Hepatocyte (in vitro differentiated cells): ENCODE data around the gene PPP6R2. TPM values are rescaled to one million over a fixed set of nuclear protein-coding genes. Genes with fewer than 3 reads are reported as not detected.

Experiments
- DNase-seq: peaks from one replicate; pipeline ENCODE4 v3.0.0-alpha.2; 2016; ENCODE audit warnings: low spot score
- H2AFZ ChIP-seq: fragments of 200-600 bp; sonication (generic); 2 replicates; pipeline ENCODE4 v1.6.0; 2016; ENCODE audit warnings: antibody characterized with exemption, mild to moderate bottlenecking
- H3K27ac ChIP-seq: fragments of 200-600 bp; sonication (generic); 2 replicates; pipeline ENCODE4 v1.5.1; 2016; ENCODE audit warnings: mild to moderate bottlenecking
- H3K27me3 ChIP-seq: fragments of 200-600 bp; sonication (generic); 2 replicates; pipeline ENCODE4 v1.6.1; 2016
- H3K36me3 ChIP-seq: fragments of 200-600 bp; sonication (generic); replicated peaks from 2 replicates; pipeline ENCODE4 v1.5.1; 2016; ENCODE audit warnings: low read depth; ENCODE audit not compliant: insufficient read depth
- H3K4me1 ChIP-seq: fragments of 200-600 bp; sonication (generic); 2 replicates; pipeline ENCODE4 v1.5.1; 2016; ENCODE audit warnings: mild to moderate bottlenecking, moderate library complexity; ENCODE audit not compliant: insufficient read depth
- H3K4me2 ChIP-seq: fragments of 200-600 bp; sonication (generic); 2 replicates; pipeline ENCODE4 v1.6.0; 2016
- H3K4me3 ChIP-seq: fragments of 200-600 bp; sonication (generic); 2 replicates; pipeline ENCODE4 v1.5.1; 2016; ENCODE audit warnings: mild to moderate bottlenecking
- H3K79me2 ChIP-seq: fragments of 200-600 bp; sonication (generic); 2 replicates; pipeline ENCODE4 v1.6.0; 2017; ENCODE audit warnings: mild to moderate bottlenecking
- H3K9me2 ChIP-seq: fragments of 200-600 bp; sonication (generic); replicated peaks from 2 replicates; pipeline ENCODE4 v1.6.0; 2017; ENCODE audit warnings: mild to moderate bottlenecking; ENCODE audit not compliant: insufficient read depth
- H3K9me3 ChIP-seq: fragments of 200-600 bp; sonication (generic); 2 replicates; pipeline ENCODE4 v1.5.1; 2016; ENCODE audit warnings: low read depth, mild to moderate bottlenecking
- H4K20me1 ChIP-seq: fragments of 200-600 bp; sonication (generic); 2 replicates; pipeline ENCODE4 v1.6.0; 2016; ENCODE audit warnings: mild to moderate bottlenecking; ENCODE audit not compliant: insufficient read depth, poor library complexity, severe bottlenecking
- EZH2 ChIP-seq: fragments of 200-600 bp; sonication (generic); IDR thresholded peaks from 2 replicates; pipeline ENCODE4 v1.6.1; 2016; ENCODE audit warnings: antibody characterized with exemption, mild to moderate bottlenecking, borderline replicate concordance
- EZH2phosphoT487 ChIP-seq: fragments of 200-600 bp; sonication (generic); IDR thresholded peaks from one replicate; pipeline ENCODE4 v1.6.1; 2018; ENCODE audit warnings: antibody characterized with exemption, mild to moderate bottlenecking, low read depth, moderate library complexity; ENCODE audit not compliant: unreplicated experiment, severe bottlenecking
- WGBS: methylation state at CpG from one replicate; pipeline ENCODE4 v1.1.6; 2016; ENCODE audit warnings: low lambda C conversion rate; ENCODE audit errors: missing lambda C conversion rate; 5-methylcytosine and 5-hydroxymethylcytosine counted together
- polyA plus RNA-seq: library from polyadenylated mRNA; unstranded; fragments of >200 nt; fragmentation: Nextera tagmentation; extraction: Ambion mirVana; gene quantifications from 2 replicates; pipeline ENCODE4 v1.2.1, GENCODE V29; 2016
- total RNA-seq: library from RNA; depleted of rRNA; stranded (reverse); fragments of >200 nt; gene quantifications from 2 replicates; pipeline ENCODE4 v1.2.3, GENCODE V29; 2014
- TF ChIP-seq, protein P1 (sequence below): fragments of 200-600 bp; sonication (generic); IDR thresholded peaks from 2 replicates; pipeline ENCODE4 v1.5.1; 2016; ENCODE audit warnings: antibody characterized with exemption, mild to moderate bottlenecking; ENCODE audit not compliant: poor library complexity

PPP6R2 gene
- total and polyA plus RNA-seq, 2 experiments from 2014 or later: 47.0 to 57.9 TPM

DNA sequence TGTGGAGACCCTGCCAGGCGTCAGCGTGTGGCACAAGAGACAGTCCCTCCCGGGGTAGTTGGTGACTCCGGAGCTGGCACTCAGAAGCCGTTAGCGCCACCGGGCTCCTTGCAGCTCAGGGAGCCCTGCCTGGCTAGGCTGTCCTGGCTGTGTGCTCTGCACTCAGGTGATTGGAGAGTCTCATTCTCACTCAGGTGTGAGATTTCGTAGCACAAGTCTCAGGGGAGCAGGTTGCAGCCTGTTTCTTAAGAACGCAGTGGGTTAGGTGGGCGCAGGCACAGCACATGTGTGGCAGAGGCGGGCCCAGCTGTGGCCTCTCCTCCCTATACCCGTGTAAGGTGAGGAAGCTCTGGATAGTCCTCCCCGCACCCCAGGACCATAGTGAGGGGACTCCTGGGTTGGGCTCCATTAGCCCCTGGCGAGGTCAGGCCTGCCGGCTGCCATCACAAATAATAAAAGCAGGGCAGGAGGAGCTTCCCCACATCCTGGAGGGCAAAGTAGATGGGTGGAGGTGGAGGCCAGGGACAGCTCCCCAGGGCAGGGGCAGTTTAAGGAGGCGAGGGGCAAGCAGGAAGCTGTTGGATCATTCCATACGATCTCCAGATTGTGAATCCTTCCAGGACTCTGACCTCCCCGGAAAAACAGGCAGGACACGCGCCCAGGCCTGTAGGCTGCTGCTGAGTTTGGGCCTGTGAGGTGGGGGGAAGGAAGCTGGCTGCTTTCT is 92.3 kb downstream of the PPP6R2 start:
- no peaks in the 10 kb centered on the region for H3K36me3 ChIP-seq

DNA sequence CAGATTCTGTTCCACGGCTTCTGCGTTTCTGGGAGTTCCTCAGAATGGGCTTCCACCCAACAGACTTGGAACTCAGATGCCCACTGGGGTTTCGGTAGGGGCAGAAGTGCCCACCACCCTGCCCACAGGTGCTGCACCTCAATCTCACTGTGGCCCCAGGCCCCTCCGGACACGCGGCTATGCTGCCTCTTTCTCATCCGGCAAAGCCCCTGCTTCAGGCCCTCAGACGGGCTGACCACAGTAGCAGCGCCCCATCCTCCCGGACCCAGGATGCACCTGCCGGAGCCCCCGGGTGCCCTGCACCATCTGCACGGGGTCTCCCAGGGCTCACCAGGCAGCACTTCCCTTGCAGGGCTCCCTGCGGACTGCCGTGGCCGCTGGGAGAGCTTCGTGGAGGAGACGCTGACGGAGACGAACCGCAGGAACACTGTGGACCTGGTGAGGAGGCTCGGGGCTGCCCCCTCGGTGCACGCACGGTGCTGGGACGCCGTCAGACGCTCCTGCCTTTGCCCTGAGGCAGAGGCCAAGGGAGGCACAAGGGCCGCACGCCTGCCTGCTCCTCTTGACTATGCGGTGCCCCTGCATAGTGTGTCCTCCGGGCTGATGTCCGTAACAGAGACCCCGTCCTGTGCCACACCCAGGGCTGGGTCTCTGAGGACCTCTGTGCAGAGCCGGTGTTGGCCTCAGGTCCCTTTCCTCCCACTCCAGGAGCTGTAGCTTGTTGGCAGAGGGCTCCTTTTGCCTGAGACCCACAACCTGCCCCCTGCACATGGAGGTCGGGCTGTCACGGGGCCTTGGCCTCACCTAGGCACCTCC is 93.1 kb downstream of the PPP6R2 start:
- H3K36me3 ChIP-seq: no peaks in the 10 kb centered on the region
- no peaks in the 10 kb centered on the region for H3K79me2 ChIP-seq
- no peaks in the 10 kb centered on the region for H3K9me2 ChIP-seq
- no peak overlapping the region for H3K4me2 ChIP-seq
- WGBS: 95% methylated on average over 37 of the region's 37 CpGs
- no peaks in the 10 kb centered on the region for H4K20me1 ChIP-seq
- no peaks in the 10 kb centered on the region for H3K9me3 ChIP-seq
- no peaks in the 10 kb centered on the region for H3K4me1 ChIP-seq
- H3K4me3 ChIP-seq: no peak overlapping the region
- no peak overlapping the region for H3K27ac ChIP-seq
- H3K27me3 ChIP-seq: no peaks in the 10 kb centered on the region
- no peak for DNase-seq
- no peak overlapping the region for H2AFZ ChIP-seq
- TF ChIP-seq EZH2: no peak
- TF ChIP-seq, protein P1, sequence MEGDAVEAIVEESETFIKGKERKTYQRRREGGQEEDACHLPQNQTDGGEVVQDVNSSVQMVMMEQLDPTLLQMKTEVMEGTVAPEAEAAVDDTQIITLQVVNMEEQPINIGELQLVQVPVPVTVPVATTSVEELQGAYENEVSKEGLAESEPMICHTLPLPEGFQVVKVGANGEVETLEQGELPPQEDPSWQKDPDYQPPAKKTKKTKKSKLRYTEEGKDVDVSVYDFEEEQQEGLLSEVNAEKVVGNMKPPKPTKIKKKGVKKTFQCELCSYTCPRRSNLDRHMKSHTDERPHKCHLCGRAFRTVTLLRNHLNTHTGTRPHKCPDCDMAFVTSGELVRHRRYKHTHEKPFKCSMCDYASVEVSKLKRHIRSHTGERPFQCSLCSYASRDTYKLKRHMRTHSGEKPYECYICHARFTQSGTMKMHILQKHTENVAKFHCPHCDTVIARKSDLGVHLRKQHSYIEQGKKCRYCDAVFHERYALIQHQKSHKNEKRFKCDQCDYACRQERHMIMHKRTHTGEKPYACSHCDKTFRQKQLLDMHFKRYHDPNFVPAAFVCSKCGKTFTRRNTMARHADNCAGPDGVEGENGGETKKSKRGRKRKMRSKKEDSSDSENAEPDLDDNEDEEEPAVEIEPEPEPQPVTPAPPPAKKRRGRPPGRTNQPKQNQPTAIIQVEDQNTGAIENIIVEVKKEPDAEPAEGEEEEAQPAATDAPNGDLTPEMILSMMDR: no peak
- TF ChIP-seq EZH2phosphoT487: no peak

More for the DNA sequence above, 92.3 kb downstream of the PPP6R2 start:
- Histone ChIP-seq H3K9me2 (no peaks in the 10 kb centered on the region), H3K4me2 (no peak overlapping the region), H3K4me1 (no peaks in the 10 kb centered on the region), H3K9me3 (no peaks in the 10 kb centered on the region), H3K4me3 (no peak overlapping the region), H3K27ac (no peak overlapping the region), H3K79me2 (no peaks in the 10 kb centered on the region), H2AFZ (no peak overlapping the region), H3K27me3 (no peaks in the 10 kb centered on the region), H4K20me1 (no peaks in the 10 kb centered on the region)
- TF ChIP-seq, protein P1: no peak
- TF ChIP-seq EZH2phosphoT487 (no peak), EZH2 (no peak)
- 94% methylated on average over 20 of the region's 20 CpGs for WGBS
- DNase-seq: no peak

- TF ChIP-seq EZH2phosphoT487: no peak
- TF ChIP-seq EZH2: no peak
- TF ChIP-seq, protein P1: no peak
- Histone ChIP-seq H3K36me3 (no peaks in the 10 kb centered on the region), H3K27ac (no peak overlapping the region)
These were observed 93.8 kb downstream of the PPP6R2 start for GRCh38 chr22:50436841-50437341.

More at GRCh38 chr22:50436841-50437341, 93.8 kb downstream of the PPP6R2 start:
- H2AFZ ChIP-seq: no peak overlapping the region
- H3K9me2 ChIP-seq: no peaks in the 10 kb centered on the region
- H3K4me3 ChIP-seq: no peak overlapping the region
- no peaks in the 10 kb centered on the region for H3K9me3 ChIP-seq
- H3K4me2 ChIP-seq: no peak overlapping the region
- H3K4me1 ChIP-seq: no peaks in the 10 kb centered on the region
- 97% methylated on average over 24 of the region's 25 CpGs for WGBS
- no peaks in the 10 kb centered on the region for H3K79me2 ChIP-seq
- H4K20me1 ChIP-seq: no peaks in the 10 kb centered on the region
- no peak for DNase-seq
- H3K27me3 ChIP-seq: no peaks in the 10 kb centered on the region
